Adrenal gland (tissue), 12 donors: ENCODE measurements around the gene OR5K3. TPM values are rescaled to one million over a fixed set of nuclear protein-coding genes. Genes with fewer than 3 reads are reported as not detected.

Source experiments
- DNase-seq, 7 donors: peaks; one replicate each; pipeline ENCODE4 v3.0.0-alpha.2; 2019 to 2020
- H3K27ac ChIP-seq, 5 donors: fragments of 200-600 bp; sonication (generic) in 4 of 5; 1 replicate in 3 of 5; 2 replicates in 2 of 5; pipeline versions ENCODE4 v1.5.1 to v1.8.0; 2016 to 2020; ENCODE audit warnings: mild to moderate bottlenecking in 1 of 5
- H3K27me3 ChIP-seq: fragments of 200-600 bp; 2 replicates; pipeline ENCODE4 v1.8.0; 2021
- H3K36me3 ChIP-seq, 2 donors: fragments of 200-600 bp; replicated peaks in 1 of 2; 1 replicate in 1 of 2; 2 replicates in 1 of 2; pipeline versions ENCODE4 v1.5.1 to v1.8.0; 2018 to 2022
- H3K4me1 ChIP-seq, 2 donors: fragments of 200-600 bp; replicated peaks in 1 of 2; 1 replicate in 1 of 2; 2 replicates in 1 of 2; pipeline versions ENCODE4 v1.5.1 to v1.8.0; 2018 to 2021
- H3K4me3 ChIP-seq, 4 donors: fragments of 200-600 bp; sonication (generic) in 3 of 4; one replicate each; pipeline ENCODE4 v1.5.1; 2016 to 2018
- H3K9me3 ChIP-seq, 3 donors: fragments of 200-600 bp; sonication (generic) in 1 of 3; replicated peaks in 1 of 3; 1 replicate in 2 of 3; 2 replicates in 1 of 3; pipeline versions ENCODE4 v1.5.1 to v1.8.0; 2016 to 2021
- POLR2A ChIP-seq, 2 donors: fragments of 450-650 bp; IDR thresholded peaks; one replicate each; pipeline ENCODE4 v1.6.1; 2017; ENCODE audit warnings: antibody characterized with exemption in 2 of 2, mild to moderate bottlenecking in 2 of 2, moderate library complexity in 1 of 2
- WGBS, 4 donors: extraction: QIAGEN DNeasy Blood & Tissue Kit in 2 of 4; methylation state at CpG; one replicate each; pipeline versions ENCODE4 v1.1.5 to v1.1.7; 2013 to 2017; 5-methylcytosine and 5-hydroxymethylcytosine counted together
- intact Hi-C, 2 donors: fragments of 100-400 bp; cut with DNase I; formaldehyde crosslinking; loops; one replicate each; pipeline versions ENCODE4 v1.14.1 to v1.15.0; 2022 to 2023
- polyA plus RNA-seq, 3 donors: library from polyadenylated mRNA; stranded (reverse); fragments of 200-250 nt in 2 of 3; fragments of 350-450 nt in 1 of 3; fragmentation: Illumina TruSeq in 1 of 3; extraction: RNeasy Lipid Tissue Mini Kit (QIAGEN cat#74804) in 1 of 3; gene quantifications; one replicate each; pipeline ENCODE4 v1.2.3, GENCODE V29; 2013 to 2014
- total RNA-seq, 9 donors: library from RNA; depleted of rRNA in 4 of 9; stranded (reverse); fragments of >200 nt in 4 of 9; fragments of 120-200 nt in 1 of 9; fragmentation: NEBNext Ultra II Directional in 1 of 9; extraction: Animal tissue kit (Norgen Biotek cat#: 25700) in 1 of 9; gene quantifications; one replicate each; pipeline versions ENCODE4 v1.1.0 to v1.2.4, GENCODE V29; 2013 to 2023
- TF ChIP-seq, protein P1 (sequence below), 6 experiments: fragments of 450-650 bp in 4 of 6; fragments of 200-600 bp in 2 of 6; sonication (generic) in 1 of 6; IDR thresholded peaks; 1 replicate in 5 of 6; 2 replicates in 1 of 6; pipeline versions ENCODE4 v1.5.1 to v1.8.0; 2016 to 2021; ENCODE audit warnings: antibody characterized with exemption in 6 of 6, mild to moderate bottlenecking in 2 of 6, moderate library complexity in 1 of 6
- donor health status: healthy with polysubstance abuse.
- donor health status: Bipolar disorder and iron deficiency.
- donor health status: DM: yes; HTN: yes; CAD: no.
- donor health status: DM: no; HTN: no; CAD: no.
- donor health status: DM: no; HTN: no; CAD: no.
- donor health status: DM: yes; HTN: yes; CAD: no.

Gene OR5K3
- total and polyA plus RNA-seq, 12 donors, result not detected

DNA sequence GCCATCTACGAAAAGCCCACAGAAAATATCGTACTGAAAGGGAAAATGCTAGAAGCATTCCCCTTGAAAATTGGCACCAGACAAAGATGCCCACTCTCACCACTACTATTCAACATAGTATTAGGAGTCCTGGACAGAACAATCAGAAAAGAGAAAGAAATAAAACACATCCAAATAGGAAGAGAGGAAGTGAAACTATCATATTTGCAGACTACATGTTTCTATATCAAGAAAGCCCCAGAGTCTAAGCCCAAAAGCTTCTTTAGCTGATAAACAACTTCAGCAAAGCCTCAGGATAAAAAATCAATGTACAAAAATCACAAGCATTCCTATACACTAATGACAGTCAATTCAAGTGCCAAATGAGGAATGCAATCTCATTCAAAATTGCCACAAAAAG lies 15.6 kb downstream of the OR5K3 start:
- Histone ChIP-seq H3K4me1 (no peaks in the 10 kb centered on the region), H3K4me3 (no peak overlapping the region), H3K27ac (no peak overlapping the region), H3K9me3 (peaks cover 0 to 7% (median 0%) of the 10 kb centered on the region in 3 donors), H3K27me3 (no peaks in the 10 kb centered on the region), H3K36me3 (no peaks in the 10 kb centered on the region)
- DNase-seq, result no peak
- intact Hi-C loops, result no loop called here
- TF ChIP-seq, protein P1, sequence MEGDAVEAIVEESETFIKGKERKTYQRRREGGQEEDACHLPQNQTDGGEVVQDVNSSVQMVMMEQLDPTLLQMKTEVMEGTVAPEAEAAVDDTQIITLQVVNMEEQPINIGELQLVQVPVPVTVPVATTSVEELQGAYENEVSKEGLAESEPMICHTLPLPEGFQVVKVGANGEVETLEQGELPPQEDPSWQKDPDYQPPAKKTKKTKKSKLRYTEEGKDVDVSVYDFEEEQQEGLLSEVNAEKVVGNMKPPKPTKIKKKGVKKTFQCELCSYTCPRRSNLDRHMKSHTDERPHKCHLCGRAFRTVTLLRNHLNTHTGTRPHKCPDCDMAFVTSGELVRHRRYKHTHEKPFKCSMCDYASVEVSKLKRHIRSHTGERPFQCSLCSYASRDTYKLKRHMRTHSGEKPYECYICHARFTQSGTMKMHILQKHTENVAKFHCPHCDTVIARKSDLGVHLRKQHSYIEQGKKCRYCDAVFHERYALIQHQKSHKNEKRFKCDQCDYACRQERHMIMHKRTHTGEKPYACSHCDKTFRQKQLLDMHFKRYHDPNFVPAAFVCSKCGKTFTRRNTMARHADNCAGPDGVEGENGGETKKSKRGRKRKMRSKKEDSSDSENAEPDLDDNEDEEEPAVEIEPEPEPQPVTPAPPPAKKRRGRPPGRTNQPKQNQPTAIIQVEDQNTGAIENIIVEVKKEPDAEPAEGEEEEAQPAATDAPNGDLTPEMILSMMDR (IDR thresholded peaks at IDR 0.05), result no peak
- no peak for TF ChIP-seq POLR2A (IDR thresholded peaks at IDR 0.05)
- 78 to 88% (median 84%) methylated on average over 2 of the region's 2 CpGs for WGBS, 4 donors

DNA sequence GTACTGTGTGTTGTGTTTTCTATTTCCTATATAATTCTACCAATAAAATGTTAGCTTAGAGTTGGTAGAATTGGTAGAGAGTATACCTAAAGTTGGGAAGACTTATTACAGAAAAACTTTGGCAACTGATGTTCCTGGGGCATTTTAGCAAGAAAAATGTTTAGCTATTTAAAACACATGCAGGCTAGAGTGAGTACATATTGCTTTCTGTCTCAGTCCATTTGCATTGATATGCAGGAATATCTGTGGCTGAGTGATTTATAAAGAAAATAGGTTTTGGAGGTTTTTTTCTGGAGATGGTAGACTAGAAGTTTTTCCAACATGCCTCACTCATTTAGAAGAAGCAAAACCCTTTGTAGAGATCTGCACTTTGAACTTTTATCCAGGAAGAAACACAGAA lies 42.1 kb downstream of the OR5K3 start:
- Histone ChIP-seq H3K27me3 (no peaks in the 10 kb centered on the region), H3K4me3 (no peak overlapping the region), H3K27ac (no peak overlapping the region), H3K9me3 (peaks cover 0 to 7% (median 0%) of the 10 kb centered on the region in 3 donors), H3K4me1 (no peaks in the 10 kb centered on the region), H3K36me3 (no peaks in the 10 kb centered on the region)
- DNase-seq, result no peak
- intact Hi-C loops, result no loop called here
- no peak for TF ChIP-seq POLR2A (IDR thresholded peaks at IDR 0.05)
- TF ChIP-seq, protein P1 (IDR thresholded peaks at IDR 0.05), result no peak

DNA sequence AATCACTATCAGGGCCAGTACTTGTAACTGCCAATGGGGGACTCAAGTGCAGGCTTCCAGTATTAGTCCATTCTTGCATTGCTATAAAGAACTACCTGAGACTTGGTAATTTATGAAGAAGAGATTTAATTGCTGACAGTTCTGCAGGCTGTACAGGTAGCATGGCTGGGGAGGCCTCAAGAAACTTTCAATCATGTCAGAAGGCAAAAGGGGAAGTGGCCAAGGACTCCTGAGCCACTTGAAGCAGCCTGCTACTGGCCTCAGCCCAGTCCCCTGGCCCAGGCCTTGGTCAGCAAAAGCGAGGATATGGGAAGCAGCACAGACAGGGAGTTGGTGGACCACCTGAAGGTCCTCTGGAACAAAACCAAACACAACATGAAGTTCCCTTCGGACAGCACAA lies 43.3 kb downstream of the OR5K3 start:
- DNase-seq, result no peak
- no peak for TF ChIP-seq POLR2A (IDR thresholded peaks at IDR 0.05)
- TF ChIP-seq, protein P1 (IDR thresholded peaks at IDR 0.05), result no peak
- Histone ChIP-seq H3K9me3 (peaks cover 0 to 7% (median 0%) of the 10 kb centered on the region in 3 donors), H3K27me3 (no peaks in the 10 kb centered on the region), H3K27ac (no peak overlapping the region), H3K4me1 (no peaks in the 10 kb centered on the region), H3K4me3 (no peak overlapping the region), H3K36me3 (no peaks in the 10 kb centered on the region)
- intact Hi-C loops, result no loop called here
- WGBS, 4 donors, result 17 to 31% (median 21%) methylated on average over 2 of the region's 2 CpGs

DNA sequence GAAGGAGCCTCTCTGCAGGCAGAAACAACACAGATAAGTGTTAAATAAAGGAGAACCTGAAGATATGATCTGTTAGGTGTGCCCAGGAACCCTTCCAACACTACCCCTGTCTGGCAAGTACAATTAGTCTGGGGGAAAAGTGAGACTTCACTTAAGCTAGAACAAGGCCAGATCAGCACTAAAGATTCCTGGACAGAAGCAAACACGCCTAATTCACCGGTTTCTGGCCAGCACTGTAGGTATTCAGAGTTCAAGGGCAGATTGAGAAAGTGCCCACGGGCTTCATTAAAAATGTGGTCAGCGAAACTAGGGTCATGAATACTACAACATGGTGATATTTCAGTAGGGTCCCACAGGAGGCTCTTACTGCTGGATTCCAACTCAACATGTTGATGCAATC lies 43.9 kb downstream of the OR5K3 start:
- Histone ChIP-seq H3K36me3 (no peaks in the 10 kb centered on the region), H3K4me3 (no peak overlapping the region), H3K4me1 (no peaks in the 10 kb centered on the region), H3K9me3 (peaks cover 0 to 7% (median 0%) of the 10 kb centered on the region in 3 donors), H3K27ac (no peak overlapping the region), H3K27me3 (no peaks in the 10 kb centered on the region)
- DNase-seq, result no peak
- WGBS, 4 donors, result 51 to 63% (median 55%) methylated on average over 3 to 4 of the region's 4 CpGs
- intact Hi-C loops, result no loop called here
- TF ChIP-seq, protein P1 (IDR thresholded peaks at IDR 0.05), result no peak
- no peak for TF ChIP-seq POLR2A (IDR thresholded peaks at IDR 0.05)
